H1 (cell line): ENCODE results near the gene FXR2. TPM values are rescaled to one million over a fixed set of nuclear protein-coding genes. Genes with fewer than 3 reads are reported as not detected.
A peak's percentile ranks its signal among the peaks of the same experiment; 100 is the strongest.

Experiments
- CTCF ChIA-PET: fragments of 300-600 bp; sonication (Branson Sonifier 250); formaldehyde crosslinking; loops from one replicate; lab custom pipeline; 2021; ENCODE audit not compliant: partially characterized antibody; lab: Charles Lee
- POLR2A ChIA-PET: fragments of 300-600 bp; sonication (Branson Sonifier 250); formaldehyde crosslinking; loops from one replicate; lab custom pipeline; 2021; ENCODE audit warnings: inconsistent platforms; ENCODE audit not compliant: partially characterized antibody; lab: Charles Lee
- DNase-seq, 2 experiments: peaks; one replicate each; pipeline versions ENCODE4 v3.0.0 to v3.0.0-alpha.2; 2010 to 2022; ENCODE audit warnings: low spot score in 2 of 2, low read depth in 1 of 2, mixed read lengths in 1 of 2
- FAIRE-seq: peaks from 2 replicates; lab custom pipeline; 2011; peaks lifted over from hg19 to GRCh38; lab: Jason Lieb, UNC
- H2AFZ ChIP-seq: 2 replicates; pipeline ENCODE4 v1.8.1; 2012; ENCODE audit warnings: low read length, inconsistent platforms
- H2AK5ac ChIP-seq: 2 replicates; pipeline ENCODE4 v1.6.1; 2013; ENCODE audit warnings: low read depth, low read length
- H2BK120ac ChIP-seq: replicated peaks from 2 replicates; pipeline ENCODE3; 2013; ENCODE audit warnings: low read depth, low read length, inconsistent platforms
- H2BK12ac ChIP-seq: 2 replicates; pipeline ENCODE4 v1.6.1; 2013; ENCODE audit warnings: low read depth, low read length
- H2BK15ac ChIP-seq: 2 replicates; pipeline ENCODE4 v1.6.1; 2013; ENCODE audit warnings: low read length
- H2BK20ac ChIP-seq: 2 replicates; pipeline ENCODE4 v1.6.1; 2013; ENCODE audit warnings: low read length
- H2BK5ac ChIP-seq: 2 replicates; pipeline ENCODE4 v1.6.1; 2013; ENCODE audit warnings: low read depth, low read length
- H3K14ac ChIP-seq: 2 replicates; pipeline ENCODE4 v1.6.1; 2013; ENCODE audit warnings: inconsistent platforms; ENCODE audit not compliant: insufficient read length
- H3K18ac ChIP-seq: 2 replicates; pipeline ENCODE4 v1.6.1; 2013; ENCODE audit warnings: low read length; ENCODE audit errors: extremely low read depth
- H3K23ac ChIP-seq: 2 replicates; pipeline ENCODE4 v1.6.1; 2013; ENCODE audit warnings: inconsistent platforms; ENCODE audit not compliant: insufficient read length
- H3K23me2 ChIP-seq: 2 replicates; pipeline ENCODE4 v1.6.1; 2013; ENCODE audit warnings: low read depth, low read length
- H3K27ac ChIP-seq: 2 replicates; pipeline ENCODE4 v1.6.1; 2011; ENCODE audit warnings: low read depth, low read length, inconsistent platforms
- H3K27me3 ChIP-seq, 4 experiments: replicated peaks in 1 of 4; 1 replicate in 1 of 4; 2 replicates in 3 of 4; pipeline versions ENCODE4 v1.6.1 to v1.8.1; 2011 to 2013; ENCODE audit warnings: low read length in 3 of 4, mild to moderate bottlenecking in 3 of 4, inconsistent platforms in 2 of 4, mixed read lengths in 2 of 4, moderate library complexity in 1 of 4; ENCODE audit not compliant: control insufficient read depth in 3 of 4, insufficient read depth in 3 of 4; ENCODE audit errors: extremely low read depth in 1 of 4
- H3K36me3 ChIP-seq, 4 experiments: 2 replicates each; pipeline versions ENCODE4 v1.6.1 to v1.8.1; 2011 to 2013; ENCODE audit warnings: mild to moderate bottlenecking in 4 of 4, low read length in 3 of 4, moderate library complexity in 2 of 4, control low read depth in 1 of 4, inconsistent platforms in 1 of 4; ENCODE audit not compliant: insufficient read depth in 4 of 4, control insufficient read depth in 2 of 4
- H3K4ac ChIP-seq: replicated peaks from 2 replicates; pipeline ENCODE3; 2013; ENCODE audit warnings: low read length, low read depth, mixed read lengths, inconsistent platforms; ENCODE audit not compliant: insufficient read length
- H3K4me1 ChIP-seq, 4 experiments: replicated peaks in 1 of 4; 1 replicate in 1 of 4; 2 replicates in 3 of 4; pipeline versions ENCODE4 v1.6.1 to v1.8.1; 2011 to 2013; ENCODE audit warnings: low read length in 3 of 4, inconsistent platforms in 2 of 4, mixed read lengths in 1 of 4; ENCODE audit not compliant: insufficient read depth in 4 of 4, control insufficient read depth in 3 of 4
- H3K4me2 ChIP-seq, 2 experiments: 2 replicates each; pipeline versions ENCODE4 v1.6.1 to v1.8.1; 2011 to 2013; ENCODE audit warnings: low read depth in 2 of 2, low read length in 2 of 2, control low read depth in 1 of 2, inconsistent platforms in 1 of 2, mild to moderate bottlenecking in 1 of 2; ENCODE audit not compliant: insufficient read depth in 1 of 2
- H3K4me3 ChIP-seq, 4 experiments: fragments of 200-600, 300-600 bp in 1 of 4; sonication (generic), shearing (Covaris generic), sonication (Bioruptor Twin) in 1 of 4; 2 replicates each; pipeline versions ENCODE4 v1.5.1 to v1.8.1; 2011 to 2016; ENCODE audit warnings: low read length in 4 of 4, low read depth in 3 of 4, control low read depth in 2 of 4, inconsistent platforms in 2 of 4, mild to moderate bottlenecking in 2 of 4, mixed read lengths in 1 of 4, moderate library complexity in 1 of 4; ENCODE audit not compliant: insufficient read depth in 2 of 4; ENCODE audit errors: extremely low read depth in 1 of 4
- H3K56ac ChIP-seq: replicated peaks from 2 replicates; pipeline ENCODE3; 2013; ENCODE audit warnings: low read depth, mild to moderate bottlenecking, mixed read lengths, low read length, inconsistent platforms; ENCODE audit not compliant: insufficient read length
- H3K79me1 ChIP-seq: 2 replicates; pipeline ENCODE4 v1.6.1; 2013; ENCODE audit warnings: low read depth, low read length, control low read depth
- H3K79me2 ChIP-seq, 2 experiments: 2 replicates each; pipeline versions ENCODE4 v1.6.1 to v1.8.1; 2012 to 2013; ENCODE audit warnings: low read length in 2 of 2, mild to moderate bottlenecking in 2 of 2, inconsistent platforms in 1 of 2; ENCODE audit not compliant: insufficient read depth in 2 of 2, control insufficient read depth in 1 of 2
- H3K9ac ChIP-seq, 4 experiments: replicated peaks in 1 of 4; 1 replicate in 1 of 4; 2 replicates in 3 of 4; pipeline versions ENCODE4 v1.6.1 to v1.8.1; 2011 to 2013; ENCODE audit warnings: low read depth in 3 of 4, low read length in 3 of 4, control low read depth in 2 of 4, mild to moderate bottlenecking in 2 of 4, moderate library complexity in 2 of 4, inconsistent platforms in 1 of 4; ENCODE audit errors: extremely low read depth in 1 of 4
- H3K9me3 ChIP-seq, 2 experiments: 2 replicates each; pipeline versions ENCODE4 v1.6.1 to v1.8.1; 2012 to 2013; ENCODE audit warnings: mild to moderate bottlenecking in 2 of 2, moderate library complexity in 2 of 2, control low read depth in 1 of 2, inconsistent platforms in 1 of 2, low read depth in 1 of 2, low read length in 1 of 2, mixed read lengths in 1 of 2; ENCODE audit not compliant: insufficient read depth in 2 of 2
- H4K20me1 ChIP-seq, 2 experiments: replicated peaks in 1 of 2; 2 replicates each; pipeline versions ENCODE3 to v1.8.1; 2011 to 2013; ENCODE audit warnings: inconsistent platforms in 2 of 2, low read length in 2 of 2, mild to moderate bottlenecking in 1 of 2; ENCODE audit not compliant: insufficient read depth in 2 of 2, control insufficient read depth in 1 of 2
- H4K5ac ChIP-seq: 2 replicates; pipeline ENCODE4 v1.6.1; 2013; ENCODE audit warnings: low read length, low read depth, mixed read lengths, inconsistent platforms; ENCODE audit not compliant: insufficient read length
- H4K8ac ChIP-seq: 2 replicates; pipeline ENCODE4 v1.8.0; 2013; ENCODE audit warnings: mild to moderate bottlenecking, moderate library complexity, low read length, inconsistent platforms; ENCODE audit not compliant: insufficient read depth; ENCODE audit errors: extremely low read depth
- H4K91ac ChIP-seq: replicated peaks from 2 replicates; pipeline ENCODE3; 2013; ENCODE audit warnings: low read length, mixed read lengths, inconsistent platforms; ENCODE audit not compliant: insufficient read length
- GABPA ChIP-seq: IDR thresholded peaks from 2 replicates; pipeline ENCODE4 v1.6.1; 2011; ENCODE audit warnings: mild to moderate bottlenecking, low read length, moderate library complexity, borderline replicate concordance; ENCODE audit not compliant: insufficient read depth
- GTF2F1 ChIP-seq: IDR thresholded peaks from 2 replicates; pipeline ENCODE4 v1.6.1; 2012; ENCODE audit warnings: low read depth, low read length, improper control_type of control experiment, borderline replicate concordance
- KDM4A ChIP-seq: IDR thresholded peaks from one replicate; pipeline ENCODE4 v1.7.1; 2012; ENCODE audit warnings: low read depth, mild to moderate bottlenecking, moderate library complexity, low read length, inconsistent platforms; ENCODE audit not compliant: severe bottlenecking
- PHF8 ChIP-seq: fragments of 200-600 bp; sonication (generic); conservative IDR thresholded peaks from 2 replicates; pipeline ENCODE4 v1.7.1; 2012; ENCODE audit warnings: low read depth, mild to moderate bottlenecking, inconsistent platforms, low read length, moderate library complexity
- SAP30 ChIP-seq: fragments of 300-600 bp; sonication (generic); IDR thresholded peaks from 2 replicates; pipeline ENCODE4 v1.7.1; 2012; ENCODE audit warnings: low read length, moderate library complexity, mild to moderate bottlenecking, inconsistent platforms; ENCODE audit not compliant: insufficient read depth, insufficient replicate concordance
- SIN3A ChIP-seq, 2 experiments: IDR thresholded peaks in 1 of 2; conservative IDR thresholded peaks in 1 of 2; 2 replicates each; pipeline ENCODE4 v1.6.1; 2011 to 2012; ENCODE audit warnings: low read length in 2 of 2, improper control_type of control experiment in 1 of 2, low read depth in 1 of 2, mild to moderate bottlenecking in 1 of 2
- SIRT6 ChIP-seq: IDR thresholded peaks from one replicate; pipeline ENCODE4 v1.7.1; 2012; ENCODE audit warnings: low read length, inconsistent platforms
- TBP ChIP-seq: IDR thresholded peaks from 2 replicates; pipeline ENCODE4 v1.6.1; 2011; ENCODE audit warnings: low read depth, low read length, improper control_type of control experiment
- WGBS, 2 experiments: shearing (Covaris generic) in 1 of 2; methylation state at CpG; one replicate each; pipeline versions ENCODE4 v1.1.6 to v1.1.7; 2013 to 2015; ENCODE audit warnings: low lambda C conversion rate in 2 of 2, mixed read lengths in 2 of 2, inconsistent platforms in 1 of 2, low coverage in 1 of 2, missing lambda C conversion rate in 1 of 2; ENCODE audit not compliant: insufficient replicate concordance in 2 of 2, insufficient coverage in 1 of 2, insufficient read length in 1 of 2; ENCODE audit errors: extremely low coverage in 1 of 2, missing lambda C conversion rate in 1 of 2; 5-methylcytosine and 5-hydroxymethylcytosine counted together
- polyA plus RNA-seq, 7 experiments: library from polyadenylated mRNA; depleted of rRNA in 3 of 7; stranded (reverse) in 5 of 7; unstranded in 2 of 7; fragments of >200 nt in 5 of 7; fragments of 200-250 nt in 2 of 7; gene quantifications; 1 replicate in 5 of 7; 2 replicates in 1 of 7; 4 replicates in 1 of 7; pipeline versions ENCODE4 v1.2.1 to v1.2.3, GENCODE V29; 2011 to 2013; ENCODE audit warnings: missing spikeins in 2 of 7, mixed read lengths in 2 of 7
- total RNA-seq: library from RNA; stranded (reverse); fragmentation: NEBNext Ultra II Directional; extraction: Animal tissue kit (Norgen Biotek cat#: 25700); gene quantifications from 2 replicates; pipeline ENCODE4 v1.2.1, GENCODE V29; 2021
- TF ChIP-seq, protein P1 (sequence below): IDR thresholded peaks from 2 replicates; pipeline ENCODE4 v1.6.1; 2012; ENCODE audit warnings: inconsistent platforms

Gene FXR2
- total and polyA plus RNA-seq, 2 of the 8 experiments (the other 6 are each of a cell fraction or from before 2014, with no cell fraction given), result 26.2 to 44.0 TPM

DNA sequence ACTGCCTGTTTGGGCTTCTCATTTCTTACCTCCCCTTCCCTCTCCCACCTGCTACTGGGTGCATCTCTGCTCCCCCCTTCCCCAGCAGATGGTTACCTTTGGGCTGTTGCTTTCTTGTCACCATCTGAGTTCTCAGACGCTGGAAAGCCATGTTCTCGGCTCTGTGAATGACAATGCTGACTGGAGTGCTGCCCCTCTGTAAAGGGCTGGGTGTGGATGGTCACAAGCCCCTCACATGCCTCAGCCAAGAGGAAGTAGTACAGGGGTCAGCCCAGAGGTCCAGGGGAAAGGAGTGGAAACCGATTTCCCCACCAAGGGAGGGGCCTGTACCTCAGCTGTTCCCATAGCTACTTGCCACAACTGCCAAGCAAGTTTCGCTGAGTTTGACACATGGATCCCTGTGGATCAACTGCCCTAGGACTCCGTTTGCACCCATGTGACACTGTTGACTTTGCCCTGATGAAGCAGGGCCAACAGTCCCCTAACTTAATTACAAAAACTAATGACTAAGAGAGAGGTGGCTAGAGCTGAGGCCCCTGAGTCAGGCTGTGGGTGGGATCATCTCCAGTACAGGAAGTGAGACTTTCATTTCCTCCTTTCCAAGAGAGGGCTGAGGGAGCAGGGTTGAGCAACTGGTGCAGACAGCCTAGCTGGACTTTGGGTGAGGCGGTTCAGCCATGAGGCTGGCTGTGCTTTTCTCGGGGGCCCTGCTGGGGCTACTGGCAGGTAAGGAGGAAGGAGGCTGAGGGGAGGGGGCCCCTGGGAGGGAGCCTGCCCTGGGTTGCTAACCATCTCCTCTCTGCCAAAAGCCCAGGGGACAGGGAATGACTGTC, 35.5 kb downstream of the FXR2 start, which contains the start of gene CD68:
TSS of gene CD68 (plus strand) at position 638 of the 833 bp plus-strand sequence. CDS start at position 678, 40 bp downstream.
- no peak within 1 kb of the TSS for H4K5ac ChIP-seq
- H3K23ac ChIP-seq, result no peak within 1 kb of the TSS
- no peaks in the 10 kb centered on the region for H3K9me3 ChIP-seq
- peaks cover 8% of the 10 kb centered on the region; the same call in 1 of the 2 replicates for H3K23me2 ChIP-seq
- no peak within 1 kb of the TSS; the same call in 1 of the 2 replicates for H4K8ac ChIP-seq
- H3K18ac ChIP-seq, result no peak within 1 kb of the TSS
- H2BK20ac ChIP-seq, result peak within 1 kb of the TSS; percentile 40; the same call in 1 of the 2 replicates
- H3K4me2 ChIP-seq, result 0 out of 4 replicates have a peak within 1 kb of the TSS, but pooled peaks of 1 of the 2 experiments have one; percentile 14
- H3K79me1 ChIP-seq, result peaks cover 7% of the 10 kb centered on the region; the same call in 1 of the 2 replicates
- H3K36me3 ChIP-seq, result peaks cover 38 to 49% (median 44%) of the 10 kb centered on the region in 4 experiments
- no peak within 1 kb of the TSS for H2AFZ ChIP-seq
- H3K79me2 ChIP-seq, result peaks cover 12 to 22% of the 10 kb centered on the region in 2 experiments
- no peak within 1 kb of the TSS for H3K56ac ChIP-seq
- H3K27ac ChIP-seq, result peak within 1 kb of the TSS; percentile 18
- H2BK120ac ChIP-seq, result no peak within 1 kb of the TSS
- 51% methylated on average over 7 of the region's 7 CpGs; no CpG with 5 or more reads in 1 of the 2 experiments for WGBS, 2 experiments
- no peak within 1 kb of the TSS for H3K9ac ChIP-seq
- no peak within 1 kb of the TSS; the same call in 1 of the 2 replicates for H2AK5ac ChIP-seq
- no peak within 1 kb of the TSS for H3K4me3 ChIP-seq
- no peaks in the 10 kb centered on the region for H3K27me3 ChIP-seq
- H4K20me1 ChIP-seq, result peaks cover 22 to 25% of the 10 kb centered on the region in 2 experiments
- no peak for FAIRE-seq
- DNase-seq, result peak in 1 of 2 experiments; percentile 77
- H2BK5ac ChIP-seq, result peak within 1 kb of the TSS; percentile 56
- 0 out of 2 replicates have a peak within 1 kb of the TSS, but pooled peaks have one; percentile 63 for H2BK15ac ChIP-seq
- ChIA-PET POLR2A (interaction anchor here (0.8 to 37.5 kb wide), 20 partner anchors 3 to 337 kb away, joined by 3 to 1144 read pairs (median 5); partner anchors contain the start of genes ATP1B2, CD68, FXR2 and GABARAP), CTCF (interaction anchor here (1.0 to 3.0 kb wide), 5 partner anchors 10 to 109 kb away, joined by 3 to 15 read pairs (median 4); partner anchors contain the start of genes SOX15, TP53 and WRAP53)
- H2BK12ac ChIP-seq, result peak within 1 kb of the TSS; percentile 17; the same call in 1 of the 2 replicates
- H4K91ac ChIP-seq, result no peak within 1 kb of the TSS
- H3K4ac ChIP-seq, result no peak within 1 kb of the TSS
- no peak within 1 kb of the TSS for H3K14ac ChIP-seq
- peaks cover 4 to 16% (median 11%) of the 10 kb centered on the region in 4 experiments; a peak in 6 of 7 replicates for H3K4me1 ChIP-seq
- TF ChIP-seq KDM4A, result no peak
- peak; percentile 46 to 88; a peak in 2 of 4 replicates for TF ChIP-seq SIN3A (conservative IDR thresholded peaks at IDR 0.05 in 1 of 2, IDR thresholded peaks at IDR 0.05 in 1 of 2; ENCODE audit: low read depth in 1 of 2, low read length in 2 of 2)
- no peak for TF ChIP-seq SAP30
- TF ChIP-seq PHF8, result no peak
- TF ChIP-seq SIRT6, result no peak
- TF ChIP-seq, protein P1, sequence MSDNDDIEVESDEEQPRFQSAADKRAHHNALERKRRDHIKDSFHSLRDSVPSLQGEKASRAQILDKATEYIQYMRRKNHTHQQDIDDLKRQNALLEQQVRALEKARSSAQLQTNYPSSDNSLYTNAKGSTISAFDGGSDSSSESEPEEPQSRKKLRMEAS, result peak; percentile 33; the same call in 1 of the 2 replicates
- TF ChIP-seq TBP, result no peak
- no peak for TF ChIP-seq GTF2F1
- TF ChIP-seq GABPA, result 0 out of 2 replicates have a peak, but pooled peaks have one; percentile 33
